HEK293 (cell line): Measurements from ENCODE around the gene RARS1.

ENCODE experiments used
- BCL11A ChIP-seq: fragments of 450-650 bp; formaldehyde crosslinking; IDR thresholded peaks from 2 replicates; pipeline ENCODE4 v1.5.1; 2016; ENCODE audit warnings: low read depth, missing biosample characterization, missing genetic modification characterization
- HOXA7 ChIP-seq: sonication (generic); formaldehyde crosslinking; IDR thresholded peaks from 2 replicates; pipeline ENCODE4 v1.8.1; 2022; ENCODE audit warnings: missing genetic modification reagents, borderline replicate concordance
- KLF10 ChIP-seq: fragments of 450-650 bp; IDR thresholded peaks from 2 replicates; pipeline ENCODE4 v1.5.1; 2018; ENCODE audit warnings: missing biosample characterization, mild to moderate bottlenecking, missing genetic modification characterization
- MZF1 ChIP-seq: fragments of 450-650 bp; formaldehyde crosslinking; IDR thresholded peaks from 2 replicates; pipeline ENCODE4 v1.5.1; 2017; ENCODE audit warnings: missing biosample characterization, missing genetic modification characterization, borderline replicate concordance
- RBAK ChIP-seq: fragments of 450-650 bp; formaldehyde crosslinking; IDR thresholded peaks from 2 replicates; pipeline ENCODE4 v1.5.1; 2016; ENCODE audit warnings: missing biosample characterization, missing genetic modification characterization
- SP7 ChIP-seq: fragments of 450-650 bp; formaldehyde crosslinking; IDR thresholded peaks from 2 replicates; pipeline ENCODE4 v1.5.1; 2016; ENCODE audit warnings: missing biosample characterization, missing genetic modification characterization
- ZNF133 ChIP-seq: fragments of 450-650 bp; formaldehyde crosslinking; IDR thresholded peaks from 2 replicates; pipeline ENCODE4 v1.5.1; 2016; ENCODE audit warnings: missing biosample characterization, missing genetic modification characterization
- ZNF184 ChIP-seq: fragments of 450-650 bp; IDR thresholded peaks from 2 replicates; pipeline ENCODE4 v1.5.1; 2018; ENCODE audit warnings: missing biosample characterization, mild to moderate bottlenecking, missing genetic modification characterization
- ZNF211 ChIP-seq: fragments of 450-650 bp; formaldehyde crosslinking; IDR thresholded peaks from 2 replicates; pipeline ENCODE4 v1.5.1; 2016; ENCODE audit warnings: low read depth, missing biosample characterization, missing genetic modification characterization
- ZNF23 ChIP-seq: fragments of 450-650 bp; formaldehyde crosslinking; IDR thresholded peaks from 2 replicates; pipeline ENCODE4 v1.5.1; 2016; ENCODE audit warnings: missing biosample characterization, missing genetic modification characterization, borderline replicate concordance
- ZNF24 ChIP-seq: fragments of 450-650 bp; formaldehyde crosslinking; IDR thresholded peaks from 2 replicates; pipeline ENCODE4 v1.5.1; 2016; ENCODE audit warnings: missing biosample characterization, missing genetic modification characterization
- ZNF426 ChIP-seq: fragments of 450-650 bp; formaldehyde crosslinking; IDR thresholded peaks from 2 replicates; pipeline ENCODE4 v1.5.1; 2017; ENCODE audit warnings: missing biosample characterization, missing genetic modification characterization, mild to moderate bottlenecking, inconsistent platforms, moderate library complexity
- ZNF514 ChIP-seq: fragments of 450-650 bp; formaldehyde crosslinking; IDR thresholded peaks from 2 replicates; pipeline ENCODE4 v1.5.1; 2016; ENCODE audit warnings: missing biosample characterization, missing genetic modification characterization
- ZNF623 ChIP-seq: fragments of 450-650 bp; formaldehyde crosslinking; IDR thresholded peaks from 2 replicates; pipeline ENCODE4 v1.5.1; 2016; ENCODE audit warnings: missing biosample characterization, missing genetic modification characterization
- ZNF658 ChIP-seq: fragments of 450-650 bp; formaldehyde crosslinking; IDR thresholded peaks from 2 replicates; pipeline ENCODE4; 2016; ENCODE audit warnings: missing biosample characterization, missing genetic modification characterization
- ZNF664 ChIP-seq: fragments of 450-650 bp; formaldehyde crosslinking; IDR thresholded peaks from 2 replicates; pipeline ENCODE4 v1.5.1; 2016; ENCODE audit warnings: missing biosample characterization, missing genetic modification characterization
- ZNF707 ChIP-seq: fragments of 450-650 bp; formaldehyde crosslinking; IDR thresholded peaks from 2 replicates; pipeline ENCODE4 v1.5.1; 2016; ENCODE audit warnings: missing biosample characterization, missing genetic modification characterization
- ZNF76 ChIP-seq: fragments of 450-650 bp; formaldehyde crosslinking; IDR thresholded peaks from 2 replicates; pipeline ENCODE4; 2016; ENCODE audit warnings: low read depth, missing biosample characterization, missing genetic modification characterization, borderline replicate concordance
- ZNF768 ChIP-seq: fragments of 450-650 bp; formaldehyde crosslinking; IDR thresholded peaks from 2 replicates; pipeline ENCODE4 v1.5.1; 2018; ENCODE audit warnings: missing biosample characterization, mild to moderate bottlenecking, missing genetic modification characterization
- TF ChIP-seq, protein P1 (sequence below): fragments of 450-650 bp; formaldehyde crosslinking; IDR thresholded peaks from 2 replicates; pipeline ENCODE4 v1.5.1; 2017; ENCODE audit warnings: missing biosample characterization, missing genetic modification characterization
- TF ChIP-seq, protein P2 (sequence below): fragments of 450-650 bp; formaldehyde crosslinking; IDR thresholded peaks from 2 replicates; pipeline ENCODE4 v1.5.1; 2016; ENCODE audit warnings: missing biosample characterization, missing genetic modification characterization
- TF ChIP-seq, protein P3 (sequence below): fragments of 450-650 bp; formaldehyde crosslinking; IDR thresholded peaks from 2 replicates; pipeline ENCODE4 v1.5.1; 2017; ENCODE audit warnings: missing biosample characterization, missing genetic modification characterization
- TF ChIP-seq, protein P4 (sequence below): fragments of 450-650 bp; formaldehyde crosslinking; IDR thresholded peaks from 2 replicates; pipeline ENCODE4 v1.5.1; 2016; ENCODE audit warnings: missing biosample characterization, missing genetic modification characterization
- TF ChIP-seq, protein P5 (sequence below): fragments of 450-650 bp; formaldehyde crosslinking; IDR thresholded peaks from 2 replicates; pipeline ENCODE4 v1.5.1; 2016; ENCODE audit warnings: missing biosample characterization, missing genetic modification characterization
- TF ChIP-seq, protein P6 (sequence below): fragments of 450-650 bp; formaldehyde crosslinking; IDR thresholded peaks from 2 replicates; pipeline ENCODE4 v1.5.1; 2016; ENCODE audit warnings: missing biosample characterization, missing genetic modification characterization
- TF ChIP-seq, protein P7 (sequence below): IDR thresholded peaks from 2 replicates; pipeline ENCODE4 v1.6.1; 2011; ENCODE audit warnings: mild to moderate bottlenecking, low read depth, low read length, borderline replicate concordance
- TF ChIP-seq, protein P8 (sequence below): fragments of 450-650 bp; formaldehyde crosslinking; IDR thresholded peaks from 2 replicates; pipeline ENCODE4 v1.5.1; 2016; ENCODE audit warnings: missing biosample characterization, missing genetic modification characterization

The RARS1 gene

DNA sequence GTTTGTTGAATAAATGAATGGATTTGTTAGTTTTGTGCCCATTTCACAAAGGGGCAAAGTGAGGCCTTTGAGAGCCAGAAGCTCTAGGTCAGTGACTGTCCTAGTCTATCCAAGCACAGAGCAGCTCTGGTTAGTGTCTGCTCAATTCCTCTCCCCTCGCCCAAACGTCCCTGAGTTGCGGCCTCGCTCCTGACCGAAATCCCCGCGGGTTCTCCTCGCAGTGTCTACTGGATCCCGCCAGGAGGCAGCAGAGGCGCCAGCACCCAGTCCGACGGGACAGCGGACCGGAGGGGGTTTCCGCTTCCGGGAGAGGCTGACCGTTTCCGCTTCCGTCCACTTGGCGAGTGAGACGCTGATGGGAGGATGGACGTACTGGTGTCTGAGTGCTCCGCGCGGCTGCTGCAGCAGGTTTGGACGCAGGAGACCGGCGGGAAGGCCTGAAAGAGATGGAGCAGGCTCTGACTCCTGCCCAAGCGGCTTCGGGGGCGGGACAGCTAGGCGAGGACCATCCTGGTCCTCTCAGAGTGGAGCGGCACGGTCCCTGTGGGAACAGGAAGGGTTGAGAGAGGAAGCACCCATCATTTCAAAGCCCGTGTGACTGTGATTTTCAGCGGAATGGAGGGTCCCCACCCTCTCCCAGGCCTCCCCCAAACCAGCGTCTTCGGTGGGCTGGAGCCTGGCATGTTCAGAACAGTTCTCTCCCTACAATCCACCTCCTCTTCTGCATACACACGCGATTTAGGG lies at the start of gene RARS1 (continued):
- TF ChIP-seq ZNF211 (tag by site-specific recombination) (no peak), ZNF664 (tag by site-specific recombination) (no peak), ZNF623 (tag by site-specific recombination) (no peak), ZNF76 (peak; percentile 76; the same call in 1 of the 2 replicates), MZF1 (tag by site-specific recombination) (0 out of 2 replicates have a peak, but pooled peaks have one; percentile 50), ZNF707 (tag by site-specific recombination) (no peak), ZNF23 (tag by site-specific recombination) (no peak), KLF10 (no peak), ZNF426 (tag by site-specific recombination) (no peak), BCL11A (no peak), ZNF768 (tag by site-specific recombination) (no peak), ZNF184 (tag by site-specific recombination) (no peak), ZNF514 (tag by site-specific recombination) (no peak), ZNF133 (tag by site-specific recombination) (no peak), ZNF658 (no peak), ZNF24 (tag by site-specific recombination) (peak; percentile 79; the same call in 1 of the 2 replicates), SP7 (tag by site-specific recombination) (peak; percentile 67; the same call in 1 of the 2 replicates), HOXA7 (CRISPR knock-in tag) (no peak), RBAK (tag by site-specific recombination) (no peak)
- TF ChIP-seq, protein P1, sequence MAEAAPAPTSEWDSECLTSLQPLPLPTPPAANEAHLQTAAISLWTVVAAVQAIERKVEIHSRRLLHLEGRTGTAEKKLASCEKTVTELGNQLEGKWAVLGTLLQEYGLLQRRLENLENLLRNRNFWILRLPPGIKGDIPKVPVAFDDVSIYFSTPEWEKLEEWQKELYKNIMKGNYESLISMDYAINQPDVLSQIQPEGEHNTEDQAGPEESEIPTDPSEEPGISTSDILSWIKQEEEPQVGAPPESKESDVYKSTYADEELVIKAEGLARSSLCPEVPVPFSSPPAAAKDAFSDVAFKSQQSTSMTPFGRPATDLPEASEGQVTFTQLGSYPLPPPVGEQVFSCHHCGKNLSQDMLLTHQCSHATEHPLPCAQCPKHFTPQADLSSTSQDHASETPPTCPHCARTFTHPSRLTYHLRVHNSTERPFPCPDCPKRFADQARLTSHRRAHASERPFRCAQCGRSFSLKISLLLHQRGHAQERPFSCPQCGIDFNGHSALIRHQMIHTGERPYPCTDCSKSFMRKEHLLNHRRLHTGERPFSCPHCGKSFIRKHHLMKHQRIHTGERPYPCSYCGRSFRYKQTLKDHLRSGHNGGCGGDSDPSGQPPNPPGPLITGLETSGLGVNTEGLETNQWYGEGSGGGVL, result no peak
- TF ChIP-seq, protein P2, sequence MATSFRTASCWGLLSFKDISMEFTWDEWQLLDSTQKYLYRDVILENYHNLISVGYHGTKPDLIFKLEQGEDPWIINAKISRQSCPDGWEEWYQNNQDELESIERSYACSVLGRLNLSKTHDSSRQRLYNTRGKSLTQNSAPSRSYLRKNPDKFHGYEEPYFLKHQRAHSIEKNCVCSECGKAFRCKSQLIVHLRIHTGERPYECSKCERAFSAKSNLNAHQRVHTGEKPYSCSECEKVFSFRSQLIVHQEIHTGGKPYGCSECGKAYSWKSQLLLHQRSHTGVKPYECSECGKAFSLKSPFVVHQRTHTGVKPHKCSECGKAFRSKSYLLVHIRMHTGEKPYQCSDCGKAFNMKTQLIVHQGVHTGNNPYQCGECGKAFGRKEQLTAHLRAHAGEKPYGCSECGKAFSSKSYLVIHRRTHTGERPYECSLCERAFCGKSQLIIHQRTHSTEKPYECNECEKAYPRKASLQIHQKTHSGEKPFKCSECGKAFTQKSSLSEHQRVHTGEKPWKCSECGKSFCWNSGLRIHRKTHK (tag by site-specific recombination), result no peak
- TF ChIP-seq, protein P3, sequence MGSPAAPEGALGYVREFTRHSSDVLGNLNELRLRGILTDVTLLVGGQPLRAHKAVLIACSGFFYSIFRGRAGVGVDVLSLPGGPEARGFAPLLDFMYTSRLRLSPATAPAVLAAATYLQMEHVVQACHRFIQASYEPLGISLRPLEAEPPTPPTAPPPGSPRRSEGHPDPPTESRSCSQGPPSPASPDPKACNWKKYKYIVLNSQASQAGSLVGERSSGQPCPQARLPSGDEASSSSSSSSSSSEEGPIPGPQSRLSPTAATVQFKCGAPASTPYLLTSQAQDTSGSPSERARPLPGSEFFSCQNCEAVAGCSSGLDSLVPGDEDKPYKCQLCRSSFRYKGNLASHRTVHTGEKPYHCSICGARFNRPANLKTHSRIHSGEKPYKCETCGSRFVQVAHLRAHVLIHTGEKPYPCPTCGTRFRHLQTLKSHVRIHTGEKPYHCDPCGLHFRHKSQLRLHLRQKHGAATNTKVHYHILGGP (tag by site-specific recombination), result no peak
- TF ChIP-seq, protein P4, sequence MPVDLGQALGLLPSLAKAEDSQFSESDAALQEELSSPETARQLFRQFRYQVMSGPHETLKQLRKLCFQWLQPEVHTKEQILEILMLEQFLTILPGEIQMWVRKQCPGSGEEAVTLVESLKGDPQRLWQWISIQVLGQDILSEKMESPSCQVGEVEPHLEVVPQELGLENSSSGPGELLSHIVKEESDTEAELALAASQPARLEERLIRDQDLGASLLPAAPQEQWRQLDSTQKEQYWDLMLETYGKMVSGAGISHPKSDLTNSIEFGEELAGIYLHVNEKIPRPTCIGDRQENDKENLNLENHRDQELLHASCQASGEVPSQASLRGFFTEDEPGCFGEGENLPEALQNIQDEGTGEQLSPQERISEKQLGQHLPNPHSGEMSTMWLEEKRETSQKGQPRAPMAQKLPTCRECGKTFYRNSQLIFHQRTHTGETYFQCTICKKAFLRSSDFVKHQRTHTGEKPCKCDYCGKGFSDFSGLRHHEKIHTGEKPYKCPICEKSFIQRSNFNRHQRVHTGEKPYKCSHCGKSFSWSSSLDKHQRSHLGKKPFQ (tag by site-specific recombination), result no peak
- TF ChIP-seq, protein P5, sequence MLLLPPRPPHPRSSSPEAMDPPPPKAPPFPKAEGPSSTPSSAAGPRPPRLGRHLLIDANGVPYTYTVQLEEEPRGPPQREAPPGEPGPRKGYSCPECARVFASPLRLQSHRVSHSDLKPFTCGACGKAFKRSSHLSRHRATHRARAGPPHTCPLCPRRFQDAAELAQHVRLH, result no peak; the same call in 1 of the 2 replicates
- TF ChIP-seq, protein P6, sequence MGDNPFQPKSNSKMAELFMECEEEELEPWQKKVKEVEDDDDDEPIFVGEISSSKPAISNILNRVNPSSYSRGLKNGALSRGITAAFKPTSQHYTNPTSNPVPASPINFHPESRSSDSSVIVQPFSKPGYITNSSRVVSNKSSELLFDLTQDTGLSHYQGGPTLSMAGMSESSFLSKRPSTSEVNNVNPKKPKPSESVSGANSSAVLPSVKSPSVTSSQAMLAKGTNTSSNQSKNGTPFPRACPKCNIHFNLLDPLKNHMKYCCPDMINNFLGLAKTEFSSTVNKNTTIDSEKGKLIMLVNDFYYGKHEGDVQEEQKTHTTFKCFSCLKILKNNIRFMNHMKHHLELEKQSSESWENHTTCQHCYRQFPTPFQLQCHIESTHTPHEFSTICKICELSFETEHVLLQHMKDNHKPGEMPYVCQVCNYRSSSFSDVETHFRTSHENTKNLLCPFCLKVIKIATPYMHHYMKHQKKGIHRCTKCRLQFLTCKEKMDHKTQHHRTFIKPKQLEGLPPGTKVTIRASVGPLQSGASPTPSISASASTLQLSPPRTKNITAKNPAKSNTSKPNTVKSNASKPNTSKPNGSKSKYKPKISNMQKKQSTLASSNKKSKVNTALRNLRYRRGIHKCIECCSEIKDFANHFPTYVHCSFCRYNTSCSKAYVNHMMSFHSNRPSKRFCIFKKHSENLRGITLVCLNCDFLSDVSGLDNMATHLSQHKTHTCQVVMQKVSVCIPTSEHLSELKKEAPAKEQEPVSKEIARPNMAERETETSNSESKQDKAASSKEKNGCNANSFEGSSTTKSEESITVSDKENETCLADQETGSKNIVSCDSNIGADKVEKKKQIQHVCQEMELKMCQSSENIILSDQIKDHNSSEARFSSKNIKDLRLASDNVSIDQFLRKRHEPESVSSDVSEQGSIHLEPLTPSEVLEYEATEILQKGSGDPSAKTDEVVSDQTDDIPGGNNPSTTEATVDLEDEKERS (tag by site-specific recombination), result no peak
- TF ChIP-seq, protein P7, sequence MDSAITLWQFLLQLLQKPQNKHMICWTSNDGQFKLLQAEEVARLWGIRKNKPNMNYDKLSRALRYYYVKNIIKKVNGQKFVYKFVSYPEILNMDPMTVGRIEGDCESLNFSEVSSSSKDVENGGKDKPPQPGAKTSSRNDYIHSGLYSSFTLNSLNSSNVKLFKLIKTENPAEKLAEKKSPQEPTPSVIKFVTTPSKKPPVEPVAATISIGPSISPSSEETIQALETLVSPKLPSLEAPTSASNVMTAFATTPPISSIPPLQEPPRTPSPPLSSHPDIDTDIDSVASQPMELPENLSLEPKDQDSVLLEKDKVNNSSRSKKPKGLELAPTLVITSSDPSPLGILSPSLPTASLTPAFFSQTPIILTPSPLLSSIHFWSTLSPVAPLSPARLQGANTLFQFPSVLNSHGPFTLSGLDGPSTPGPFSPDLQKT, result no peak
- TF ChIP-seq, protein P8, sequence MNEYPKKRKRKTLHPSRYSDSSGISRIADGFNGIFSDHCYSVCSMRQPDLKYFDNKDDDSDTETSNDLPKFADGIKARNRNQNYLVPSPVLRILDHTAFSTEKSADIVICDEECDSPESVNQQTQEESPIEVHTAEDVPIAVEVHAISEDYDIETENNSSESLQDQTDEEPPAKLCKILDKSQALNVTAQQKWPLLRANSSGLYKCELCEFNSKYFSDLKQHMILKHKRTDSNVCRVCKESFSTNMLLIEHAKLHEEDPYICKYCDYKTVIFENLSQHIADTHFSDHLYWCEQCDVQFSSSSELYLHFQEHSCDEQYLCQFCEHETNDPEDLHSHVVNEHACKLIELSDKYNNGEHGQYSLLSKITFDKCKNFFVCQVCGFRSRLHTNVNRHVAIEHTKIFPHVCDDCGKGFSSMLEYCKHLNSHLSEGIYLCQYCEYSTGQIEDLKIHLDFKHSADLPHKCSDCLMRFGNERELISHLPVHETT (tag by site-specific recombination), result no peak
